GM18951 (cell line): ENCODE results near the gene THEM5.
"Not testable (repeated sequence)": the region's sequence is repeated elsewhere in the genome, so short reads cannot be mapped to it uniquely, and the experiment has no call there.

ENCODE experiments used
- POLR2A ChIP-seq: IDR thresholded peaks from 4 replicates; pipeline ENCODE4 v1.6.1; 2011; ENCODE audit warnings: mild to moderate bottlenecking; ENCODE audit not compliant: insufficient read length, insufficient read depth; ENCODE audit errors: extremely low read depth
- in situ Hi-C: fragments of 300-500 bp; cut with MboI; formaldehyde crosslinking; loops from one replicate; pipeline ENCODE4 v1.12.0; 2022; ENCODE audit warnings: low sequenced_read_pairs, mixed read lengths, inconsistent platforms; ENCODE audit not compliant: unreplicated experiment

Gene THEM5

GRCh38 chr1:151882466-151882865, 29.0 kb upstream of the THEM5 start:
- in situ Hi-C loops, result no loop called here
- TF ChIP-seq POLR2A, result no peak

GRCh38 chr1:151881479-151881878, 28.0 kb upstream of the THEM5 start:
- TF ChIP-seq POLR2A, result no peak
- in situ Hi-C loops, result no loop called here

- in situ Hi-C loops, result no loop called here
- TF ChIP-seq POLR2A, result no peak
Observed at GRCh38 chr1:151875419-151876097, 22.0 kb upstream of the THEM5 start.

GRCh38 chr1:151872776-151873175, 19.3 kb upstream of the THEM5 start:
- in situ Hi-C loops, result not testable (repeated sequence)

- in situ Hi-C loops, result no loop called here
- no peak for TF ChIP-seq POLR2A
Observed at GRCh38 chr1:151871284-151872030, 17.9 kb upstream of the THEM5 start.

GRCh38 chr1:151868486-151868885, 15.0 kb upstream of the THEM5 start:
- in situ Hi-C loops, result no loop called here
- TF ChIP-seq POLR2A, result no peak

- no peak for TF ChIP-seq POLR2A
- in situ Hi-C loops, result no loop called here
Observed at GRCh38 chr1:151867765-151868411, 14.4 kb upstream of the THEM5 start.

GRCh38 chr1:151867321-151867720, 13.8 kb upstream of the THEM5 start:
- in situ Hi-C loops, result no loop called here
- TF ChIP-seq POLR2A, result no peak

- in situ Hi-C loops, result no loop called here
- no peak for TF ChIP-seq POLR2A
Observed at GRCh38 chr1:151864411-151864810, 10.9 kb upstream of the THEM5 start.

- TF ChIP-seq POLR2A, result no peak
- in situ Hi-C loops, result no loop called here
Observed at GRCh38 chr1:151862604-151863003, 9.1 kb upstream of the THEM5 start.

- TF ChIP-seq POLR2A, result no peak
- in situ Hi-C loops, result no loop called here
Observed at GRCh38 chr1:151860504-151861187, 7.1 kb upstream of the THEM5 start.

GRCh38 chr1:151859891-151860293, 6.4 kb upstream of the THEM5 start:
- TF ChIP-seq POLR2A, result no peak
- in situ Hi-C loops, result no loop called here

GRCh38 chr1:151858886-151859665, 5.6 kb upstream of the THEM5 start:
- TF ChIP-seq POLR2A, result no peak

More at GRCh38 chr1:151858886-151859665, 5.6 kb upstream of the THEM5 start:
- in situ Hi-C loops, result no loop called here
